GM23338 (cell line): ENCODE measurements around the gene FBF1.

Experiments
- CREB1 ChIP-seq: fragments of 250-450 bp; sonication (Bioruptor Pico); IDR thresholded peaks from 2 replicates; pipeline ENCODE4 v1.5.0; 2020; ENCODE audit warnings: low read depth, mild to moderate bottlenecking, moderate library complexity
- EZH2 ChIP-seq: fragments of 200-600 bp; sonication (generic); IDR thresholded peaks from one replicate; pipeline ENCODE4 v1.8.0; 2017; ENCODE audit warnings: antibody characterized with exemption, mild to moderate bottlenecking, low read depth; ENCODE audit not compliant: unreplicated experiment
- EZH2phosphoT487 ChIP-seq: fragments of 200-600 bp; sonication (generic); IDR thresholded peaks from one replicate; pipeline ENCODE4 v1.8.1; 2018; ENCODE audit warnings: antibody characterized with exemption; ENCODE audit not compliant: unreplicated experiment
- JUNB ChIP-seq: IDR thresholded peaks from one replicate; pipeline ENCODE4 v1.6.1; 2016; ENCODE audit warnings: antibody characterized with exemption; ENCODE audit not compliant: unreplicated experiment
- NANOG ChIP-seq: IDR thresholded peaks from 2 replicates; pipeline ENCODE4 v1.6.1; 2016; ENCODE audit warnings: antibody characterized with exemption, borderline replicate concordance
- POLR2AphosphoS5 ChIP-seq: IDR thresholded peaks from 2 replicates; pipeline ENCODE4 v1.6.1; 2016; ENCODE audit warnings: antibody characterized with exemption, low read depth
- STAT1 ChIP-seq: IDR thresholded peaks from one replicate; pipeline ENCODE4 v1.6.1; 2016; ENCODE audit warnings: antibody characterized with exemption; ENCODE audit not compliant: unreplicated experiment
- ZNF114 ChIP-seq: fragments of 250-450 bp; sonication (Bioruptor Pico); IDR thresholded peaks from 2 replicates; pipeline ENCODE4 v1.5.0; 2020; ENCODE audit warnings: mild to moderate bottlenecking, moderate library complexity
- ZNF331 ChIP-seq: fragments of 250-450 bp; sonication (Bioruptor Pico); IDR thresholded peaks from 2 replicates; pipeline ENCODE4 v1.5.0; 2020; ENCODE audit warnings: low read depth, mild to moderate bottlenecking, moderate library complexity
- TF ChIP-seq, protein P1 (sequence below), 2 experiments: fragments of 200-600 bp in 1 of 2; sonication (generic) in 1 of 2; conservative IDR thresholded peaks; 2 replicates each; pipeline versions ENCODE4 v1.5.1 to v1.6.1; 2016 to 2017; ENCODE audit warnings: antibody characterized with exemption in 2 of 2, low read depth in 2 of 2, mild to moderate bottlenecking in 2 of 2, moderate library complexity in 1 of 2
- TF ChIP-seq, protein P2 (sequence below): IDR thresholded peaks from one replicate; pipeline ENCODE4 v1.6.1; 2018; ENCODE audit warnings: antibody characterized with exemption; ENCODE audit not compliant: unreplicated experiment
- TF ChIP-seq, protein P3 (sequence below): IDR thresholded peaks from 2 replicates; pipeline ENCODE4 v1.6.1; 2016; ENCODE audit warnings: antibody characterized with exemption

DNA sequence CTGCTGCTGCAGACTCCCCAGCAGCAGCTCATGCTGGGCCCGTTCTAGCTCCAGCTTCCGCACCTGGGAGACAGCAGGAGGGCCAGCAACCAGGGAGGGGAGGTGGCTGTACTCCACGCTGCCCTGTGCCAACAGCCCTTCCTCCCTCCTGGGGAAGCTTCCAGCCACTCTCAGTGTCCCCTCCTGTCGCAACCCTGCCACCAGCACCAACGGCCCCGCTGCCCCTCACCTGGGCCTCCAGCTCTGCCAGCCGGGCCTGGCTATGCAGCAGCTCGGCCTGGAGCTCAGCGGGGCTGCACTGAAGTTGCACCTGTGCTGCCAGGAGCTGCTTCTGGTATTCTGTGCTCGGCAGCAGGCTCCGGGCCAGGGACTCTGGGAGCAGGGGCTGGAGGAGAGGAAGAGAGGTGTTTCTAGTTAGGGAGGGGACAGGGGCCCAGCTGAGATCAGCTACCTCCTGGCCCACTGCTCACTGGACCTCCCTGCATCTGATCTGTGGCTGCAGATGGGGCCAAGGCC is 20.7 kb downstream of the FBF1 start:
- TF ChIP-seq EZH2 (no peak), EZH2phosphoT487 (no peak), CREB1 (CRISPR knock-in tag) (no peak), POLR2AphosphoS5 (no peak), STAT1 (no peak), JUNB (no peak), ZNF114 (CRISPR knock-in tag) (no peak), NANOG (no peak), ZNF331 (CRISPR knock-in tag) (no peak)
- TF ChIP-seq, protein P1, sequence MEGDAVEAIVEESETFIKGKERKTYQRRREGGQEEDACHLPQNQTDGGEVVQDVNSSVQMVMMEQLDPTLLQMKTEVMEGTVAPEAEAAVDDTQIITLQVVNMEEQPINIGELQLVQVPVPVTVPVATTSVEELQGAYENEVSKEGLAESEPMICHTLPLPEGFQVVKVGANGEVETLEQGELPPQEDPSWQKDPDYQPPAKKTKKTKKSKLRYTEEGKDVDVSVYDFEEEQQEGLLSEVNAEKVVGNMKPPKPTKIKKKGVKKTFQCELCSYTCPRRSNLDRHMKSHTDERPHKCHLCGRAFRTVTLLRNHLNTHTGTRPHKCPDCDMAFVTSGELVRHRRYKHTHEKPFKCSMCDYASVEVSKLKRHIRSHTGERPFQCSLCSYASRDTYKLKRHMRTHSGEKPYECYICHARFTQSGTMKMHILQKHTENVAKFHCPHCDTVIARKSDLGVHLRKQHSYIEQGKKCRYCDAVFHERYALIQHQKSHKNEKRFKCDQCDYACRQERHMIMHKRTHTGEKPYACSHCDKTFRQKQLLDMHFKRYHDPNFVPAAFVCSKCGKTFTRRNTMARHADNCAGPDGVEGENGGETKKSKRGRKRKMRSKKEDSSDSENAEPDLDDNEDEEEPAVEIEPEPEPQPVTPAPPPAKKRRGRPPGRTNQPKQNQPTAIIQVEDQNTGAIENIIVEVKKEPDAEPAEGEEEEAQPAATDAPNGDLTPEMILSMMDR (conservative IDR thresholded peaks at IDR 0.05; ENCODE audit: low read depth in 2 of 2) = no peak
- TF ChIP-seq, protein P2, sequence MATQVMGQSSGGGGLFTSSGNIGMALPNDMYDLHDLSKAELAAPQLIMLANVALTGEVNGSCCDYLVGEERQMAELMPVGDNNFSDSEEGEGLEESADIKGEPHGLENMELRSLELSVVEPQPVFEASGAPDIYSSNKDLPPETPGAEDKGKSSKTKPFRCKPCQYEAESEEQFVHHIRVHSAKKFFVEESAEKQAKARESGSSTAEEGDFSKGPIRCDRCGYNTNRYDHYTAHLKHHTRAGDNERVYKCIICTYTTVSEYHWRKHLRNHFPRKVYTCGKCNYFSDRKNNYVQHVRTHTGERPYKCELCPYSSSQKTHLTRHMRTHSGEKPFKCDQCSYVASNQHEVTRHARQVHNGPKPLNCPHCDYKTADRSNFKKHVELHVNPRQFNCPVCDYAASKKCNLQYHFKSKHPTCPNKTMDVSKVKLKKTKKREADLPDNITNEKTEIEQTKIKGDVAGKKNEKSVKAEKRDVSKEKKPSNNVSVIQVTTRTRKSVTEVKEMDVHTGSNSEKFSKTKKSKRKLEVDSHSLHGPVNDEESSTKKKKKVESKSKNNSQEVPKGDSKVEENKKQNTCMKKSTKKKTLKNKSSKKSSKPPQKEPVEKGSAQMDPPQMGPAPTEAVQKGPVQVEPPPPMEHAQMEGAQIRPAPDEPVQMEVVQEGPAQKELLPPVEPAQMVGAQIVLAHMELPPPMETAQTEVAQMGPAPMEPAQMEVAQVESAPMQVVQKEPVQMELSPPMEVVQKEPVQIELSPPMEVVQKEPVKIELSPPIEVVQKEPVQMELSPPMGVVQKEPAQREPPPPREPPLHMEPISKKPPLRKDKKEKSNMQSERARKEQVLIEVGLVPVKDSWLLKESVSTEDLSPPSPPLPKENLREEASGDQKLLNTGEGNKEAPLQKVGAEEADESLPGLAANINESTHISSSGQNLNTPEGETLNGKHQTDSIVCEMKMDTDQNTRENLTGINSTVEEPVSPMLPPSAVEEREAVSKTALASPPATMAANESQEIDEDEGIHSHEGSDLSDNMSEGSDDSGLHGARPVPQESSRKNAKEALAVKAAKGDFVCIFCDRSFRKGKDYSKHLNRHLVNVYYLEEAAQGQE = no peak
- TF ChIP-seq, protein P3, sequence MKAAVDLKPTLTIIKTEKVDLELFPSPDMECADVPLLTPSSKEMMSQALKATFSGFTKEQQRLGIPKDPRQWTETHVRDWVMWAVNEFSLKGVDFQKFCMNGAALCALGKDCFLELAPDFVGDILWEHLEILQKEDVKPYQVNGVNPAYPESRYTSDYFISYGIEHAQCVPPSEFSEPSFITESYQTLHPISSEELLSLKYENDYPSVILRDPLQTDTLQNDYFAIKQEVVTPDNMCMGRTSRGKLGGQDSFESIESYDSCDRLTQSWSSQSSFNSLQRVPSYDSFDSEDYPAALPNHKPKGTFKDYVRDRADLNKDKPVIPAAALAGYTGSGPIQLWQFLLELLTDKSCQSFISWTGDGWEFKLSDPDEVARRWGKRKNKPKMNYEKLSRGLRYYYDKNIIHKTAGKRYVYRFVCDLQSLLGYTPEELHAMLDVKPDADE = no peak
